K562 (cell line): ENCODE results near the gene SYT17. TPM values are rescaled to one million over a fixed set of nuclear protein-coding genes. Genes with fewer than 3 reads are reported as not detected.

Experiments used
- ATF1 ChIP-seq, 2 experiments: fragments of 450-650 bp in 1 of 2; IDR thresholded peaks; 2 replicates each; pipeline ENCODE4 v1.6.1; 2016; ENCODE audit warnings: missing compliant biosample characterization in 1 of 2, missing genetic modification characterization in 1 of 2
- E2F6 ChIP-seq, 2 experiments: IDR thresholded peaks; 2 replicates each; pipeline ENCODE4 v1.6.1; 2011; ENCODE audit warnings: borderline replicate concordance in 1 of 2, control low read depth in 1 of 2, low read depth in 1 of 2, low read length in 1 of 2, mild to moderate bottlenecking in 1 of 2, mixed read lengths in 1 of 2, moderate library complexity in 1 of 2; ENCODE audit not compliant: insufficient read depth in 1 of 2, insufficient read length in 1 of 2, poor library complexity in 1 of 2, severe bottlenecking in 1 of 2; ENCODE audit errors: extremely low read depth in 1 of 2
- HCFC1 ChIP-seq: IDR thresholded peaks from 2 replicates; pipeline ENCODE4 v1.6.1; 2012; ENCODE audit warnings: low read depth, low read length, improper control_type of control experiment
- HMGN3 ChIP-seq: IDR thresholded peaks from 2 replicates; pipeline ENCODE4 v1.6.1; 2011; ENCODE audit warnings: borderline replicate concordance, low read depth, mild to moderate bottlenecking, mixed read lengths, low read length; ENCODE audit not compliant: insufficient read length; ENCODE audit errors: extremely low read depth
- NR4A1 ChIP-seq, 2 experiments: fragments of 250-450 bp in 1 of 2; fragments of 450-650 bp in 1 of 2; sonication (Bioruptor Pico) in 1 of 2; IDR thresholded peaks; 2 replicates each; pipeline versions ENCODE4 v1.4.0 to v1.6.1; 2016 to 2020; ENCODE audit warnings: mild to moderate bottlenecking in 2 of 2, missing compliant biosample characterization in 1 of 2, missing genetic modification characterization in 1 of 2, moderate library complexity in 1 of 2
- PTTG1 ChIP-seq: fragments of 450-650 bp; IDR thresholded peaks from 2 replicates; pipeline ENCODE4 v1.6.1; 2016; ENCODE audit warnings: low read depth, mild to moderate bottlenecking, missing genetic modification characterization, missing compliant biosample characterization
- ZBED1 ChIP-seq: IDR thresholded peaks from 2 replicates; pipeline ENCODE4 v1.6.1; 2014
- ZFX ChIP-seq: sonication (generic); formaldehyde crosslinking; IDR thresholded peaks from 2 replicates; pipeline ENCODE4 v1.8.0; 2022; ENCODE audit warnings: mild to moderate bottlenecking, missing genetic modification reagents, moderate library complexity
- polyA plus RNA-seq, 8 experiments: library from polyadenylated mRNA; depleted of rRNA in 4 of 8; stranded (reverse) in 5 of 8; unstranded in 3 of 8; fragments of >200 nt; fragmentation: Nextera tagmentation in 2 of 8; fragmentation: Illumina TruSeq in 1 of 8; extraction: Ambion mirVana in 2 of 8; extraction: Trizol in 1 of 8; gene quantifications; 2 replicates each; pipeline versions ENCODE4 v1.2.1 to v1.2.3, GENCODE V29; 2011 to 2014; ENCODE audit warnings: inconsistent platforms in 1 of 8, missing spikeins in 1 of 8
- total RNA-seq, 7 experiments: library from RNA; depleted of rRNA in 6 of 7; stranded (reverse); fragments of >200 nt in 6 of 7; fragmentation: Illumina TruSeq in 2 of 7; extraction: Trizol in 2 of 7; gene quantifications; 2 replicates each; pipeline versions ENCODE4 v1.2.1 to v1.2.3, GENCODE V29; 2011 to 2021; ENCODE audit warnings: low replicate concordance in 1 of 7
- TF ChIP-seq, protein P1 (sequence below), 2 experiments: fragments of 450-650 bp in 1 of 2; sonication (generic) in 1 of 2; formaldehyde crosslinking in 1 of 2; IDR thresholded peaks; 2 replicates each; pipeline versions ENCODE4 v1.7.1 to v1.9.0; 2016 to 2022; ENCODE audit warnings: inconsistent platforms in 1 of 2, mild to moderate bottlenecking in 1 of 2, missing genetic modification reagents in 1 of 2

Gene SYT17
- total and polyA plus RNA-seq, 9 of the 15 experiments (the other 6 are each of a cell fraction or from before 2014, with no cell fraction given) = not detected

DNA sequence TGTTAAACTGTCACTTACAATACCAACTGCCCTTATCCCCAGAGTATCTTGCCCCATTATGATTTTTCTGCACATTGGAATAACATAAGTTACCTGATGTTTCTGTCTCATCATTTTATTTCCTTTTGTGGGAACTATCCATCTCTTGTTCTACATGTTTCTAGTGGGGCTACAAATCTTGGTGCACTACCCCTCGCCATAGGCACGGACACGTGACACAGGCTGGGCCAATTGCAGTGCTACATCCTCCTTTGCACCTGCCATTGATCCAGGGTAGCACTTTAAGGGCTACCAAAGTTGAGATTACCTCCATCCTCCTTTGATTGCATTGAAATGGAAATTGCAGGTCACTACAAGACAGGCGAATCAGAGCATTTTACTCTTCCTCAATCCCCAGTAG, 14.2 kb upstream of the SYT17 start (continued):
- TF ChIP-seq, protein P1, sequence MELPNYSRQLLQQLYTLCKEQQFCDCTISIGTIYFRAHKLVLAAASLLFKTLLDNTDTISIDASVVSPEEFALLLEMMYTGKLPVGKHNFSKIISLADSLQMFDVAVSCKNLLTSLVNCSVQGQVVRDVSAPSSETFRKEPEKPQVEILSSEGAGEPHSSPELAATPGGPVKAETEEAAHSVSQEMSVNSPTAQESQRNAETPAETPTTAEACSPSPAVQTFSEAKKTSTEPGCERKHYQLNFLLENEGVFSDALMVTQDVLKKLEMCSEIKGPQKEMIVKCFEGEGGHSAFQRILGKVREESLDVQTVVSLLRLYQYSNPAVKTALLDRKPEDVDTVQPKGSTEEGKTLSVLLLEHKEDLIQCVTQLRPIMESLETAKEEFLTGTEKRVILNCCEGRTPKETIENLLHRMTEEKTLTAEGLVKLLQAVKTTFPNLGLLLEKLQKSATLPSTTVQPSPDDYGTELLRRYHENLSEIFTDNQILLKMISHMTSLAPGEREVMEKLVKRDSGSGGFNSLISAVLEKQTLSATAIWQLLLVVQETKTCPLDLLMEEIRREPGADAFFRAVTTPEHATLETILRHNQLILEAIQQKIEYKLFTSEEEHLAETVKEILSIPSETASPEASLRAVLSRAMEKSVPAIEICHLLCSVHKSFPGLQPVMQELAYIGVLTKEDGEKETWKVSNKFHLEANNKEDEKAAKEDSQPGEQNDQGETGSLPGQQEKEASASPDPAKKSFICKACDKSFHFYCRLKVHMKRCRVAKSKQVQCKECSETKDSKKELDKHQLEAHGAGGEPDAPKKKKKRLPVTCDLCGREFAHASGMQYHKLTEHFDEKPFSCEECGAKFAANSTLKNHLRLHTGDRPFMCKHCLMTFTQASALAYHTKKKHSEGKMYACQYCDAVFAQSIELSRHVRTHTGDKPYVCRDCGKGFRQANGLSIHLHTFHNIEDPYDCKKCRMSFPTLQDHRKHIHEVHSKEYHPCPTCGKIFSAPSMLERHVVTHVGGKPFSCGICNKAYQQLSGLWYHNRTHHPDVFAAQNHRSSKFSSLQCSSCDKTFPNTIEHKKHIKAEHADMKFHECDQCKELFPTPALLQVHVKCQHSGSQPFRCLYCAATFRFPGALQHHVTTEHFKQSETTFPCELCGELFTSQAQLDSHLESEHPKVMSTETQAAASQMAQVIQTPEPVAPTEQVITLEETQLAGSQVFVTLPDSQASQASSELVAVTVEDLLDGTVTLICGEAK (IDR thresholded peaks at IDR 0.05) = peak; percentile 81
- TF ChIP-seq, protein P1 (CRISPR knock-in tag; IDR thresholded peaks at IDR 0.05) = no peak
- TF ChIP-seq E2F6 (IDR thresholded peaks at IDR 0.05; ENCODE audit: borderline replicate concordance in 1 of 2, extremely low read depth in 1 of 2, insufficient read depth in 1 of 2, insufficient read length in 1 of 2, low read depth in 1 of 2, low read length in 1 of 2, poor library complexity in 1 of 2, severe bottlenecking in 1 of 2) (peak in 1 of 2 experiments; percentile 12), ZFX (CRISPR knock-in tag) (no peak), ZBED1 (no peak), HMGN3 (no peak), PTTG1 (tag) (0 out of 2 replicates have a peak, but pooled peaks have one; percentile 25), NR4A1 (CRISPR knock-in tag; IDR thresholded peaks at IDR 0.05) (no peak), NR4A1 (tag; IDR thresholded peaks at IDR 0.05) (no peak), HCFC1 (peak; percentile 59), ATF1 (CRISPR knock-in tag; IDR thresholded peaks at IDR 0.05) (no peak), ATF1 (tag; IDR thresholded peaks at IDR 0.05) (peak; percentile 44)
